Activated CD4-positive, alpha-beta T cell treated with anti-CD3 and anti-CD28 coated beads, Interleukin-2, amount 10 ng/mL, durations not matched to agents 24 days and 14 days (primary cell): ENCODE data around the gene DUXA. TPM values are rescaled to one million over a fixed set of nuclear protein-coding genes. Genes with fewer than 3 reads are reported as not detected.
"Not testable (repeated sequence)": the region's sequence is repeated elsewhere in the genome, so short reads cannot be mapped to it uniquely, and the experiment has no call there.

ENCODE experiments used
- DNase-seq: peaks from one replicate; pipeline ENCODE4 v3.0.0; 2022
- H3K27ac Mint-ChIP-seq: one replicate; pipeline ENCODE4 v1.8.0; 2022; ENCODE audit warnings: mild to moderate bottlenecking, mixed read lengths
- H3K27me3 Mint-ChIP-seq: one replicate; pipeline ENCODE4 v1.8.0; 2022; ENCODE audit warnings: mixed read lengths
- H3K36me3 Mint-ChIP-seq: one replicate; pipeline ENCODE4 v1.8.0; 2022; ENCODE audit warnings: low read depth, mild to moderate bottlenecking, mixed read lengths
- H3K4me1 Mint-ChIP-seq: one replicate; pipeline ENCODE4 v1.8.0; 2021; ENCODE audit warnings: mixed read lengths
- H3K4me3 Mint-ChIP-seq: one replicate; pipeline ENCODE4 v1.8.0; 2022; ENCODE audit warnings: mild to moderate bottlenecking, moderate library complexity, mixed read lengths
- H3K9me3 Mint-ChIP-seq: one replicate; pipeline ENCODE4 v1.8.0; 2021; ENCODE audit warnings: mixed read lengths
- intact Hi-C: fragments of 100-400 bp; cut with micrococcal nuclease; formaldehyde crosslinking; loops from one replicate; pipeline ENCODE4 v1.15.1; 2023
- total RNA-seq: library from RNA; stranded (reverse); gene quantifications from 2 replicates; pipeline ENCODE4 v1.2.3, GENCODE V29; 2022

The DUXA gene
- not detected in 2 replicates for total RNA-seq

GRCh38 chr19:57167385-57167784, at the start of gene DUXA:
DUXA (minus strand) TSS chr19:57167485; CDS start chr19:57167443, 42 bp downstream.
- no peak for DNase-seq
- H3K9me3 Mint-ChIP-seq, result peaks cover 24% of the 10 kb centered on the region
- H3K36me3 Mint-ChIP-seq, result peaks cover 3% of the 10 kb centered on the region
- intact Hi-C loops, result no loop called here
- H3K4me1 Mint-ChIP-seq, result no peaks in the 10 kb centered on the region
- no peak within 1 kb of the TSS for H3K4me3 Mint-ChIP-seq
- H3K27ac Mint-ChIP-seq, result no peak within 1 kb of the TSS
- H3K27me3 Mint-ChIP-seq, result no peaks in the 10 kb centered on the region

DNA sequence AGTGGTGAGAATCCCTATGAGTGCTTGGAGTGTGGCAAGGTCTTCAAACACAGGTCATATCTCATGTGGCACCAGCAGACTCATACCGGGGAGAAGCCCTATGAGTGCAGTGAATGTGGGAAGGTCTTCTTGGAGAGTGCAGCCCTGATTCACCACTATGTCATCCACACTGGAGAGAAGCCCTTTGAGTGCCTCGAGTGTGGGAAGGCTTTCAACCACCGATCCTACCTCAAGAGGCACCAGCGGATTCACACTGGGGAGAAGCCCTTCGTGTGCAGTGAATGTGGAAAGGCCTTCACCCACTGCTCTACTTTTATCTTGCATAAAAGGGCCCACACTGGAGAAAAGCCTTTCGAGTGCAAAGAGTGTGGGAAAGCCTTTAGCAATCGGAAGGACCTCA, 44.8 kb upstream of the DUXA start:
- Mint-ChIP-seq H3K36me3 (peaks cover 83% of the 10 kb centered on the region), H3K9me3 (peaks cover 31% of the 10 kb centered on the region), H3K4me1 (no peaks in the 10 kb centered on the region), H3K4me3 (no peak overlapping the region), H3K27ac (no peak overlapping the region), H3K27me3 (no peaks in the 10 kb centered on the region)
- intact Hi-C loops, result no loop called here
- DNase-seq, result no peak

GRCh38 chr19:57210381-57210780, 43.1 kb upstream of the DUXA start:
- no peak overlapping the region for H3K4me3 Mint-ChIP-seq
- peaks cover 81% of the 10 kb centered on the region for H3K36me3 Mint-ChIP-seq
- H3K4me1 Mint-ChIP-seq, result no peaks in the 10 kb centered on the region
- DNase-seq, result no peak
- H3K27me3 Mint-ChIP-seq, result no peaks in the 10 kb centered on the region
- peaks cover 25% of the 10 kb centered on the region for H3K9me3 Mint-ChIP-seq
- intact Hi-C loops, result no loop called here
- H3K27ac Mint-ChIP-seq, result no peak overlapping the region

DNA sequence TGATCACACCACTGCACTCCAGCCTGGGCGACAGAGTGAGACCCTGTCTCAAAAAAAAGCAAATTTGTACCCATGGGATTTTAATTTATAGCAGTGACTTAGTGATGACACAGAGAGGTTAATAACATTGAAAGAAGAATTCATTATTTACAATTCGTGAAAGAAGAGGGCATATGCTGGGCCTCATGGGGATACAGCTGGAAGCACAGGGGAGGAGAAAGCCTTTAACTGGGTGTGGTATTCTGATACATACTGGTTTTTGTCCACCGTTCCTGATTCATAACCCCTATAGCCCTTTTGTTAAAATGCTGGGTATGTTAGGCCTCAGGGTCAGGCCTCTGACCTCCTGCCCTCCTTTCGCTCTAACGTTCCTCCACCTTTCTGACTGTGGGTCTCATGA, 34.9 kb upstream of the DUXA start:
- Mint-ChIP-seq H3K4me3 (no peak overlapping the region), H3K27ac (no peak overlapping the region), H3K36me3 (peaks cover 88% of the 10 kb centered on the region), H3K27me3 (no peaks in the 10 kb centered on the region), H3K9me3 (peaks cover 38% of the 10 kb centered on the region), H3K4me1 (no peaks in the 10 kb centered on the region)
- intact Hi-C loops, result no loop called here
- no peak for DNase-seq

DNA sequence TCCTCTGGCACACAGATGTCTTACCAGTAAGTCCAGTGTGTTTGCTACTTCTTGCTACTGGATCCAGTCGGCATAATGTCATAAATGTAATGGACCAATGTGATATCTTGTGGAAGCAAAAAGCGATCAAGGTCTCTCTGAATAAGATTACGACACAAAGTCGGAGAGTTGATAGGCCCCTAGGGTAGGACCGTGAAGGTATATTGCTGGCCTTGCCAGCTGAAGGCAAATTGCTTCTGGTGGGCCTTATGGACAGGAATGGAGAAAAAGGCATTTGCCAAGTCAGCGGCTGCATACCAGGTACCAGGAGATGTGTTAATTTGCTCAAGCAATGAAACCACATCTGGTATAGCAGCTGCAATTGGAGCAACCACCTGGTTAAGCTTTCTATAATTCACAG, 30.6 kb upstream of the DUXA start:
- Mint-ChIP-seq H3K9me3 (peaks cover 48% of the 10 kb centered on the region), H3K36me3 (peaks cover 94% of the 10 kb centered on the region)
- intact Hi-C loops, DNase-seq, H3K27ac Mint-ChIP-seq, H3K4me1 Mint-ChIP-seq, H3K4me3 Mint-ChIP-seq, H3K27me3 Mint-ChIP-seq: not testable (repeated sequence)

- intact Hi-C loops, result no loop called here
- Mint-ChIP-seq H3K27me3 (no peaks in the 10 kb centered on the region), H3K4me1 (peaks cover 20% of the 10 kb centered on the region), H3K36me3 (peaks cover 72% of the 10 kb centered on the region), H3K9me3 (peaks cover 45% of the 10 kb centered on the region), H3K4me3 (peak overlapping the region; percentile 93), H3K27ac (no peak overlapping the region)
- DNase-seq, result no peak
Observed at GRCh38 chr19:57192993-57193392, 25.7 kb upstream of the DUXA start.

DNA sequence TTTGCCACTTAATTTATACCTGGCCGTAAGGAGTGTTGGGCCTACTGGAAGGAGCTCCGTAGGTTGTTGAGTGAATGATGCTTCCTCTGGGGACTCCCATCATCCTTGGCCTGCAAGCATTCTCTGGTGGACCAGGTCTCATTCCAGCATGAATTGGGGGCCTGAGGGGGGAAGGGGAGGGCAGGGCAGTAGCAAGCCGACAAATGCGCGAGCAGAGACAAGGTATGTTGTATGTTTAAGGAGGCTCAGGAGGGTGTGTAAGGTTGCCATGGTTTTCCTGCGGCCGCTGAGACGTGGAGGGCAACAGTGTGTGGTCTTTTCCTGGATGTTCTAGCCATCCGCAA, 24.8 kb upstream of the DUXA start:
- Mint-ChIP-seq H3K27ac (peak overlapping the region; percentile 85), H3K9me3 (peaks cover 51% of the 10 kb centered on the region), H3K4me3 (peak overlapping the region; percentile 93), H3K27me3 (no peaks in the 10 kb centered on the region), H3K4me1 (peaks cover 20% of the 10 kb centered on the region), H3K36me3 (peaks cover 63% of the 10 kb centered on the region)
- DNase-seq, result no peak
- intact Hi-C loops, result no loop called here

DNA sequence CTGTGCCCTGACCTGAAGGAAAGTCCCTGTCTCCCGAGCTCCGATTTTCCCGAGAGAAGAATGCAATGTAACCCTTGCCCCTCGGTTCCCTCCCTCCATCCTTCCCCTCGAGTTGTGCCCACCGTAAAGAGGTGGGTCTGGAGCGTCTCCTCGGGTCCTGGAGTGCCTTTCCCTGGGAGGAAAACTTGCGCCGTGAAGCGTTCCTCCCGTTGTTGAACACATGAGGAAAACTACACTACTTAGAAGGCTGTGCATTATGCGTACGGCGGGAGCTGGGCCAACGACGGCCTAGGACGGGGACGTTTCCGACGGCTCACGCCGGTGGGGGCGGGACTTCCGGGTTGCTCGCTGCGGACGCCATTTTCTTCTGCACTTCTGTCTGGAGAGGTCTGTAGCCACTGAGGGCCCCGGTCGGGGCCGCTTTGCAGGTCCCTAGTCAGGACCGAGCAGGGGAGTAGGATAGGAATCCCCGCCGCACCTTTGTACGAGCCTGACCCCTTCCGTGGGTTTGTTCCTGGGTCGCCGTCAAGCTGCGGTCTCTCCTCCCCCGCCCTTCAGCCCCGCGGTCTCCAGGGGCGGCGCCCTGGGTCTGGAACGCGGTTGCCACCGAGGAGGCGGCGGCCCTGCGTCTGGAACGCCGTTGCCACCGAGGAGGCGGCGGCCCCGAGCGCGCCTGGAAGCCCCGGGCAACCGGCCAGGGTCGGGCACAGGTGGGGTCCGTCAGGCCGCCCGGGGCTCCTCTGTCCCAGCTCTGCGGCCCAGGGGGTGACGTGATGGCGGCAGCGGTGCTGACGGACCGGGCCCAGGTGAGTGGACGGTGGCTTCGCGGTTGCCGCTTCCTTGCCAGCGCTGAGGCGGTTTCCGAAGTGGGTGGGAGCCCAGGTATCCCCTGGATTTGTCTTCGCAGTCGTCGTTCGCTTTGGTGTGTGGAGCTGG, 24.1 kb upstream of the DUXA start, which contains the start of gene ZNF264:
Gene ZNF264, plus strand, starts transcription at position 360 of the 936 bp plus-strand sequence. Its CDS starts 414 bp downstream, at position 774.
- Mint-ChIP-seq H3K27me3 (no peaks in the 10 kb centered on the region), H3K4me3 (peak within 1 kb of the TSS; percentile 93), H3K9me3 (peaks cover 47% of the 10 kb centered on the region), H3K4me1 (peaks cover 20% of the 10 kb centered on the region), H3K36me3 (peaks cover 56% of the 10 kb centered on the region), H3K27ac (peak within 1 kb of the TSS; percentile 85)
- intact Hi-C loops, result loop anchor here (1.0 to 2.0 kb wide), 5 partner anchors 49 to 243 kb away; partner anchors contain the start of genes TRAPPC2B, ZNF460, ZNF543 and ZNF547
- peak; percentile 97 for DNase-seq

DNA sequence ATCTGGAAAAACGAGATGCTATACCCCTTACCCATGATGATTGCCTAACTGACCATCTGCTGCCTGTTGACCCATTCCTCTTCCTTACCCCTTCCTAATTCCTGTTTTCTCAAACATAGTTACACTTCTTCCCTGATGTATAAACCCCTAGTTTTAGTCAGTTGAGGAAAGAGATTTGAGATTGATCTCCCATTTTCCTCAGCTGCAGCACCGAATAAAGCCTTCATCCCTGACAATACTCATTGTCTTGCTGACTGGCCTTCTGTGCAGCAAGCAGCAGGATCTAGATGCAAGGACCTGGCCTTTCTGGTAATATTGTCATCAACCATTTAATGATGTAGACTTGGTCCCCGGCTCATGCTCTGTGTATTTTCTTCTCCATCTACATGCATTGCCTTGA, 23.0 kb upstream of the DUXA start:
- Mint-ChIP-seq H3K9me3 (peaks cover 45% of the 10 kb centered on the region), H3K36me3 (peaks cover 45% of the 10 kb centered on the region), H3K27ac (no peak overlapping the region), H3K4me1 (peaks cover 20% of the 10 kb centered on the region), H3K4me3 (peak overlapping the region; percentile 93), H3K27me3 (no peaks in the 10 kb centered on the region)
- intact Hi-C loops, result loop anchor here (2.0 kb wide), 2 partner anchors 130 to 244 kb away; partner anchors contain the start of genes ZNF543 and ZNF749
- DNase-seq, result no peak

DNA sequence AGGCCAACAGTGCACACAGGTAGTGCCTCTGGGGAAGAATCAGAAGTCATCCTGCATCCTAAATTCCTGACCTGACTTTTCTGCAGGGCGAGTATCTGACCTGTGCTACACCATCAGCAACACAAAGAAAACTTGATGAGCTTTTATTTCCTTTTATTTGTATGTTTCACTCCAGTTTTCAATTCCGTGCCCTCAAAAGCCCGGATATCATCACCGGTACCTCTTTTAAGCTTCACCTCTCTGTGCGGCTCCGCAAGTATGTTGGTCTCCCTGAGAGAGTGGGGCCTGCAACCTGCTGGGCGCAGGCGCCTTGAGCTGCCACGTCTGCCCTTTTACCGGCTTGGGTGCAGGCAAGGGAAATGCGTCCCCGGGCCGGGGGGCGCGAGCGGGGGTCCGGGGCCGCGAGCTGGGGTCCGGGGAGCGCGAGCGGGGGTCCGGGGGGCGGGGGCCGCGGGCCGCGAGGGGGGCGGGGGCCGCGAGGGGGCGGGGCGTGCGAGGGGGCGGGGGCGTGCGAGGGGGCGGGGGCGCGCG, 4.3 kb upstream of the DUXA start:
- Mint-ChIP-seq H3K9me3 (peaks cover 27% of the 10 kb centered on the region), H3K36me3 (no peaks in the 10 kb centered on the region), H3K27ac (no peak overlapping the region), H3K4me1 (no peaks in the 10 kb centered on the region), H3K27me3 (no peaks in the 10 kb centered on the region), H3K4me3 (peak overlapping the region; percentile 52)
- peak; percentile 56 for DNase-seq
- intact Hi-C loops, result no loop called here

DNA sequence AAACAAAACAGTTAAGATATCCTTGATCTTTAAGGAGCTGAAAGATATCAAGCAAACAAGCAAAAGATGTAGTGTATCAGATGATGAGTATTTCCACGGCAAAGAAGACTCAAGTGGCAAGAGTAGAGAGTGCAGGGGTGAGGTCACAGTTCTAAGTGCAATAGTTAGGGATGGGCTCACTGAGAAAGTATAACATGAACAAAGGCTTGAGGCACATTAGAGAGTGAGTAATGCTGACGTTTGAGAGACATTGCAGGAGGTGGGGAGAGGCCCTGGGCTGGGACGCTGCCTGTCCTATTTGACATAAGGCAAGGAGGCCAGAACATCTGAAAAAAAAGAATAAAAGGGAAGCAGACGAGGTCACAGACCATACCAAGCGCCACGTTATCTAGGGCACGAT, 1.4 kb downstream of the DUXA start:
- peaks cover 18% of the 10 kb centered on the region for H3K9me3 Mint-ChIP-seq
- no peak overlapping the region for H3K27ac Mint-ChIP-seq
- no peaks in the 10 kb centered on the region for H3K27me3 Mint-ChIP-seq
- H3K4me1 Mint-ChIP-seq, result no peaks in the 10 kb centered on the region
- intact Hi-C loops, result no loop called here
- DNase-seq, result no peak
- H3K36me3 Mint-ChIP-seq, result peaks cover 3% of the 10 kb centered on the region
- no peak overlapping the region for H3K4me3 Mint-ChIP-seq

- Mint-ChIP-seq H3K36me3 (peaks cover 3% of the 10 kb centered on the region), H3K27ac (no peak overlapping the region), H3K27me3 (no peaks in the 10 kb centered on the region), H3K9me3 (peaks cover 20% of the 10 kb centered on the region), H3K4me3 (no peak overlapping the region), H3K4me1 (no peaks in the 10 kb centered on the region)
- intact Hi-C loops, result no loop called here
- no peak for DNase-seq
Observed at GRCh38 chr19:57161985-57162539, 5.2 kb downstream of the DUXA start.

DNA sequence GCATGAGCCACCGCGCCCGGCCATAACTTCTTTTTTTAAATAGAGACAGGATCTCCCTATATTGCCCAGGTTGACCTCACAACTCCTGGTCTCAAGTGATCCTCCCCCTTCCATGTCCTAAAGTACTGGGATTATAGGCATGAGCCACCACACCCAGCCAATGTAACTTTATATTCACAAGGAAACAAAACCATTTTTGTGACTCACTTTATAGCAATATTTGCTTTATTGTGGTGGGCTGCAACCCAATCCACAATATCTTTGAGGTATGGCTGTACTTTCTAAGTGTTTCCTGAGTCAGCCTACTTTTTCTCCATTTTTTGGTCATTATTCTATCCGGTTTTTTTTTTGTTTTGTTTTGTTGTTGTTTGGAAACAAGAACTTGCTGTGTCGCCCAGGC, 14.4 kb downstream of the DUXA start:
- DNase-seq, result no peak
- Mint-ChIP-seq H3K4me1 (no peaks in the 10 kb centered on the region), H3K27ac (no peak overlapping the region), H3K4me3 (no peak overlapping the region), H3K9me3 (peaks cover 27% of the 10 kb centered on the region), H3K36me3 (peaks cover 2% of the 10 kb centered on the region), H3K27me3 (no peaks in the 10 kb centered on the region)
- intact Hi-C loops, result no loop called here

GRCh38 chr19:57141699-57142098, 25.6 kb downstream of the DUXA start:
- peaks cover 6% of the 10 kb centered on the region for H3K36me3 Mint-ChIP-seq
- DNase-seq, result no peak
- intact Hi-C loops, result no loop called here
- H3K27me3 Mint-ChIP-seq, result no peaks in the 10 kb centered on the region
- H3K4me3 Mint-ChIP-seq, result no peak overlapping the region
- H3K4me1 Mint-ChIP-seq, result no peaks in the 10 kb centered on the region
- H3K27ac Mint-ChIP-seq, result no peak overlapping the region
- H3K9me3 Mint-ChIP-seq, result peaks cover 14% of the 10 kb centered on the region
